Psoas muscle (tissue), 8 donors: Measurements from ENCODE around the gene MRPL54. TPM values are rescaled to one million over a fixed set of nuclear protein-coding genes. Genes with fewer than 3 reads are reported as not detected.
A peak's percentile ranks its signal among the peaks of the same experiment; 100 is the strongest.
"Not testable (repeated sequence)": the region's sequence is repeated elsewhere in the genome, so short reads cannot be mapped to it uniquely, and the experiment has no call there.

Experiments
- ATAC-seq, 4 donors: fragments of 200-7000 bp; cut with Tn5 transposase; one replicate each; pipeline ENCODE4 v1.9.1; 2020; ENCODE audit warnings: moderate library complexity in 3 of 4, mild to moderate bottlenecking in 2 of 4
- DNase-seq, 2 donors: peaks; one replicate each; pipeline ENCODE4 v3.0.0-alpha.2; 2020
- H3K27ac ChIP-seq: fragments of 200-600 bp; one replicate; pipeline ENCODE4 v1.8.0; 2022
- H3K27me3 ChIP-seq, 3 donors: fragments of 200-600 bp in 1 of 3; one replicate each; pipeline versions ENCODE4 v1.6.1 to v1.8.0; 2013 to 2022; ENCODE audit warnings: low read length in 2 of 3, mild to moderate bottlenecking in 2 of 3, moderate library complexity in 1 of 3; ENCODE audit not compliant: insufficient read depth in 3 of 3
- H3K36me3 ChIP-seq, 2 donors: fragments of 200-600 bp in 1 of 2; one replicate each; pipeline versions ENCODE4 v1.6.1 to v1.8.0; 2013 to 2022; ENCODE audit warnings: low read depth in 1 of 2, mild to moderate bottlenecking in 1 of 2, moderate library complexity in 1 of 2; ENCODE audit not compliant: insufficient read depth in 1 of 2
- H3K4me1 ChIP-seq: fragments of 200-600 bp; one replicate; pipeline ENCODE4 v1.8.0; 2022
- H3K4me3 ChIP-seq: fragments of 200-600 bp; one replicate; pipeline ENCODE4 v1.8.0; 2022; ENCODE audit warnings: mild to moderate bottlenecking
- H3K9me3 ChIP-seq: fragments of 200-600 bp; one replicate; pipeline ENCODE4 v1.8.0; 2022
- WGBS, 3 donors: extraction: QIAGEN DNeasy Blood & Tissue Kit; methylation state at CpG; one replicate each; pipeline versions ENCODE4 v1.1.6 to v1.1.7; 2013; 5-methylcytosine and 5-hydroxymethylcytosine counted together
- intact Hi-C, 2 donors: fragments of 100-400 bp; cut with DNase I; formaldehyde crosslinking; loops; one replicate each; pipeline versions ENCODE4 v1.11.0 to v1.14.2; 2022
- polyA plus RNA-seq, 3 donors: library from polyadenylated mRNA; stranded (reverse); fragments of 200-250 nt; gene quantifications; one replicate each; pipeline ENCODE4 v1.2.3, GENCODE V29; 2013
- total RNA-seq, 4 donors: library from RNA; stranded (reverse); fragmentation: NEBNext Ultra II Directional in 2 of 4; extraction: Animal tissue kit (Norgen Biotek cat#: 25700) in 2 of 4; gene quantifications; one replicate each; pipeline versions ENCODE4 v1.2.1 to v1.2.4, GENCODE V29; 2021 to 2023
- TF ChIP-seq, protein P1 (sequence below): fragments of 200-600 bp; IDR thresholded peaks from one replicate; pipeline ENCODE4 v1.8.0; 2022; ENCODE audit warnings: antibody characterized with exemption
- donor health status: healthy with polysubstance abuse.
- donor health status: DM: no; HTN: no; CAD: no; lungs with moderate emphysema.
- donor health status: Bipolar disorder and iron deficiency.
- donor health status: healthy.
- donor health status: DM: yes; HTN: yes; CAD: no.
- donor health status: DM: no; HTN: no; CAD: no.
- donor health status: DM: no; HTN: no; CAD: no.
- donor health status: DM: yes; HTN: yes; CAD: no.

Gene MRPL54
- total and polyA plus RNA-seq, 7 donors = 35.2 to 81.3 (median 51.6) TPM

DNA sequence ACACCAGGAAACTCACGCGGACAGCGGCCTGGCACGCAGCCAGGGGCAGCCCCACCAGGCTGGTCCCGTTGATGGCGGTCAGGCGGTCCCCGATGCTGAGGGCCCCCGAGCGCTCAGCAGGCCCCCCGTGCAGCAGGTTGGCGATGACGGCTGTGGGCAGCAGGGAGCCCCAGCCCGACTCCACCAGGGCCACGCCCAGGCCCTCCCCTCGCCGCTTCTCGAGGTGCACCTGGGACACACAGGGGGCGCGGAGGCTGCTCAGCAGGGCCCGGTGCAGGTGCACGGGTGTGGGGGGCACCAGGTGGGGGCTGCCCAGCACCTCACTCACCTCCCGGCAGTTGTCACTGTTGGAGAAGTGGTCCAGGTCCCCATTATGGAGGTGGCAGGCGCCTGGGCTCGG, 10.0 kb upstream of the MRPL54 start:
- no peaks in the 10 kb centered on the region for H3K4me1 ChIP-seq
- no peak overlapping the region for H3K4me3 ChIP-seq
- H3K27ac ChIP-seq = no peak overlapping the region
- H3K27me3 ChIP-seq = peaks cover 0 to 2% (median 0%) of the 10 kb centered on the region in 3 donors
- DNase-seq = no peak
- WGBS, 3 donors = 83 to 86% (median 85%) methylated on average over 21 to 25 of the region's 25 CpGs
- intact Hi-C loops = no loop called here
- ATAC-seq = no peak
- no peaks in the 10 kb centered on the region for H3K9me3 ChIP-seq
- TF ChIP-seq, protein P1, sequence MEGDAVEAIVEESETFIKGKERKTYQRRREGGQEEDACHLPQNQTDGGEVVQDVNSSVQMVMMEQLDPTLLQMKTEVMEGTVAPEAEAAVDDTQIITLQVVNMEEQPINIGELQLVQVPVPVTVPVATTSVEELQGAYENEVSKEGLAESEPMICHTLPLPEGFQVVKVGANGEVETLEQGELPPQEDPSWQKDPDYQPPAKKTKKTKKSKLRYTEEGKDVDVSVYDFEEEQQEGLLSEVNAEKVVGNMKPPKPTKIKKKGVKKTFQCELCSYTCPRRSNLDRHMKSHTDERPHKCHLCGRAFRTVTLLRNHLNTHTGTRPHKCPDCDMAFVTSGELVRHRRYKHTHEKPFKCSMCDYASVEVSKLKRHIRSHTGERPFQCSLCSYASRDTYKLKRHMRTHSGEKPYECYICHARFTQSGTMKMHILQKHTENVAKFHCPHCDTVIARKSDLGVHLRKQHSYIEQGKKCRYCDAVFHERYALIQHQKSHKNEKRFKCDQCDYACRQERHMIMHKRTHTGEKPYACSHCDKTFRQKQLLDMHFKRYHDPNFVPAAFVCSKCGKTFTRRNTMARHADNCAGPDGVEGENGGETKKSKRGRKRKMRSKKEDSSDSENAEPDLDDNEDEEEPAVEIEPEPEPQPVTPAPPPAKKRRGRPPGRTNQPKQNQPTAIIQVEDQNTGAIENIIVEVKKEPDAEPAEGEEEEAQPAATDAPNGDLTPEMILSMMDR = no peak
- H3K36me3 ChIP-seq = peaks cover 5 to 70% of the 10 kb centered on the region in 2 donors

DNA sequence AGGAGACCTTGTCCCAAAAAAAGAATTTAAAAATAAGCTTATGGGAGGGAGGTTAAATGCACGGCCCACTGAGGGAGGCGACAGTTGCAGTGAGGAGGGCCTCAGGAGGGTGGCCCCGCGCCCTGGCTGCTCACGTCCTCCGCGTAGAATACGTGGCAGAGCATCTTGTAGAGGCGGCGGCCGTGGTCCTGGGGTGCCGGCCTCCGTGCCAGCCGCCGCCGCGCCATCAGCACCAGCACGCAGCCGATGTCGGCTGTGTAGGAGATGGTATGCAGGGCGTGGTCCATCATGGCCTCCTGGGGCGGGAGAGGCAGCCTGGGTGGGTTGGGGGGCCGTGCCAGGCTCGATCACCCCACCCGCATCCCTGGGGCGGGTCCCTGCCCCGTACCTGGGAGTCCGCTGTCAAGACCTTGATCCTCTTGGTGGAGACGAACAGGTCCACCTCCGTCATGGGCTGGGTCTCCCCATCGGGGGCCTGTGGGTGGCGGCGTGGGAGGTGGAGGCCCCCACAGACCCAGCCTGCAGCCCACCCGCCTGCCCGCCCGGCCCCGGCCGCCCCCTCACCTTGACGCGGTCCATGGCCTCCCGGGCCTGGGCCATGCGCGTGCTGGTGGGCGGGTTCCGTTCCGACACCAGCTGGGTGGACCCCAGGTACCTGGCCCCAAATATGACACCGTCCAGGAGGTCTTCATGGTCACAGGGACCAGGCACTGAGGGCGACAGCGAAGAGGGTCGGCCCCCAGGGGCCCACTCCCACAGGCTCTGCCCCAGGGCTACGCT, 8.7 kb upstream of the MRPL54 start:
- TF ChIP-seq, protein P1 = no peak
- WGBS, 3 donors = 94 to 97% (median 96%) methylated on average over 46 to 51 of the region's 51 CpGs
- no peaks in the 10 kb centered on the region for H3K9me3 ChIP-seq
- H3K27ac ChIP-seq = no peak overlapping the region
- H3K36me3 ChIP-seq = peaks cover 5 to 83% of the 10 kb centered on the region in 2 donors
- H3K4me3 ChIP-seq = no peak overlapping the region
- ATAC-seq (peak in 1 of 4 donors; percentile 8), DNase-seq (no peak)
- intact Hi-C loops = no loop called here
- no peaks in the 10 kb centered on the region for H3K27me3 ChIP-seq
- no peaks in the 10 kb centered on the region for H3K4me1 ChIP-seq

DNA sequence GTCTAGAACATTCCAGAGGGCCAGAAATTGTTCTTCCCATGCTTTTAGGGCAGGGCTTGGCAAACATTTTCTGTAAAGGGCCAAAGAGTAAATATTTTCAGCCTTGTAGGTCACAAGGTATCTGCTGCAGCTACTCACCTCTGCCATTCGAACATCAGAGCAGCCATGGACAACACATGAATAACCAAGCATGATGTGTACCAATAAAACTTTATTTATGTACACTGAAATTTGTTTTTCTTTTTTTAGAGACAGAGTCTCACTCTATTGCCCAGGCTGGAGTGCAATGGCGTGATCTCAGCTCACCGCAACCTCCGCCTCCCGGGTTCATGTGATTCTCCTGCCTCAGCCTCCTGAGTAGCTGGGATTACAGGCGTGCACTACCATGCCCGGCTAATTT, 4.8 kb upstream of the MRPL54 start:
- H3K4me3 ChIP-seq, H3K4me1 ChIP-seq, H3K27me3 ChIP-seq, H3K9me3 ChIP-seq, H3K27ac ChIP-seq, intact Hi-C loops, DNase-seq, ATAC-seq: not testable (repeated sequence)
- 94 to 97% (median 97%) methylated on average over 7 of the region's 7 CpGs for WGBS, 3 donors
- H3K36me3 ChIP-seq = peaks cover 2 to 57% of the 10 kb centered on the region in 2 donors

DNA sequence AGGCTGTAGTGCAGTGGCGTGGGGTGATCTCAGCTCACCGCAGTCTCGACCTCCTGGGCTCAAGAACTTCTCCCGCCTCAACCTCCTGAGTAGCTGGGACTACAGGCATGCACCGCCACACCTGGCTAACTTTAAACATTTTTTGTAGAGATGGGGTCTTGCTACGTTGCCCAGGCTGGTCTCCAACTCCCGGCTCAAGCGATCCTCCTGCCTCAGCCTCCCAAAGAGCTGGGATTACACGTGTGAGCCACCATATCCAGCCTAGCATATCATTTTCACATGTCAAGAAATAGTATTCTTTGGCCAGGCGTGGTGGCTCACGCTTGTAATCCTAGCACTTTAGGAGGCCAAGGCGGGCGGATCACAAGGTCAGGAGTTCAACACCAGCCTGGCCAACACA, 4.2 kb upstream of the MRPL54 start:
- WGBS, 3 donors = 94 to 98% (median 95%) methylated on average over 13 of the region's 13 CpGs
- H3K27ac ChIP-seq, DNase-seq, H3K9me3 ChIP-seq, ATAC-seq, H3K4me3 ChIP-seq, H3K27me3 ChIP-seq, H3K4me1 ChIP-seq, intact Hi-C loops: not testable (repeated sequence)
- peaks cover 2 to 51% of the 10 kb centered on the region in 2 donors for H3K36me3 ChIP-seq

DNA sequence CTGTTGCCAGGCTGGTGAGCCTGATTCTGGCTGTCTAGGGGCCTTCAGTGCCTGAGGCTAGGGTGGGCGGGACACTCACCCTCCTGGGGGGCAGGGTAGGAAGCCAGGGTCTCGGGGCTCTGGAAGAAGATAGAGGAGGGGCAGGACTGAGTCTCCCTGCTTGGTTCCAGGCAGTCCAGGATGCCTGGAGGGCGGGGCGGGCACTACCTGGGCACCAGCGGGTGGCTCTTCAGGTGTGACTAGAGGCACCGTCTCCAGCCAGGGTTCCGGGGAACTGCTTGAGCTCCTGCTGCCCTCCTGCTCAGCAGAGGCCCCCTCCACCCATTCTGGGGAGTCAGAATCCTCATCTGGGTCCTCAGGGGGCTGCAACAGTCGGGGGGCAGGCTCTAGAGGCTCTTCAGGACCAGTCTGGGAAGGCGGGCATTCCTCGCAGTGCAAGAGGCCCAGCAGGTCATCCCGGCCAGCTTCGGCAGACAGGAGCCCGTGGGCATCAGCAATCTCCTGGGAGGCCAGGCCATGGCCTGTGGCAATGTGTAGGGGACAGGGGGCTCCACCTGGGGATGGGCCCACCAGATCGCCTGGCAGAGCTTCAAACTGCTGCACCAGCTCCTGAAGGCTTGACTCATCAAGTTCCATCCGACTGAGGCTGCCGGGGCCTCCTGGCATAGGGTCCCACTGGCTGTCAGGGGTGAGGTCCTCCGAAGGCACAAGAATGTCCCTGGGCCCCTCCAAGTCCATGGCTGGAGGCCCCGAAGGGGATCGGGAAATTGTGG, 2.8 kb upstream of the MRPL54 start:
- no peak for DNase-seq
- Histone ChIP-seq H3K36me3 (peaks cover 0 to 37% of the 10 kb centered on the region in 2 donors), H3K9me3 (no peaks in the 10 kb centered on the region), H3K27me3 (no peaks in the 10 kb centered on the region), H3K4me1 (peaks cover 9% of the 10 kb centered on the region), H3K4me3 (peak overlapping the region; percentile 7), H3K27ac (no peak overlapping the region)
- no peak for ATAC-seq
- 86 to 88% (median 87%) methylated on average over 18 to 19 of the region's 19 CpGs for WGBS, 3 donors
- TF ChIP-seq, protein P1 = no peak
- intact Hi-C loops = loop anchor here (5.0 kb wide), 1 partner anchor 228 kb away; the partner anchor contains the start of gene EEF2 (in 2 of the 2)
